Stimulated activated CD4-positive, alpha-beta T cell treated with anti-CD3 and anti-CD28 coated beads, Interleukin-1b, Interleukin-23, amount 100 ng/mL, for 1 hour (primary cell): ENCODE data around the gene VN1R5.

Experiments
- DNase-seq, 2 donors: peaks; one replicate each; pipeline ENCODE4 v3.0.0-alpha.2; 2020; ENCODE audit warnings: low read depth in 2 of 2

Gene VN1R5

GRCh38 chr1:247300491-247301175 lies 44.8 kb downstream of the VN1R5 start:
- DNase-seq = no peak

DNA sequence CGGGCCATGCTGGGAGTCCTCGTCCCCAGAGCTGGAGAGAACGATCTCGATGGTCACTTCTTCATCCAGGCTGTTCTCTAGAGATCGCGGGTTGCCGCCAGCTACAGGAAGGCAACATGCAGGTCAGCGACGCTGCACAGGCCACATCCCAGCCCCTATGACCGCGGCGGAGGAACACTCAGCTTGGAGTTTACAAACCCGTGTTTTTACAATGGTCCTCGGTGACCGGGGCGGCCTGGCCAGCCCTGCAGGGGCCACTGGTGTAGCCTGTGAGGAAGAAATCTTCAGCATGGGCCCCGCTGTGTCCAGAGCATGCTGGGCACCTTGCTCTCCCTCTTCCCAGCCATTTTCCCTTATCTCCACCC lies 45.3 kb downstream of the VN1R5 start:
- DNase-seq = no peak

- DNase-seq = no peak
These were observed 47.3 kb downstream of the VN1R5 start for GRCh38 chr1:247303216-247303615.

- DNase-seq = no peak
These were observed 48.2 kb downstream of the VN1R5 start for GRCh38 chr1:247304031-247304430.
